ENCODE results near the gene TRIM6. TPM values are rescaled to one million over a fixed set of nuclear protein-coding genes. Genes with fewer than 3 reads are reported as not detected.

Gene TRIM6, protein sequence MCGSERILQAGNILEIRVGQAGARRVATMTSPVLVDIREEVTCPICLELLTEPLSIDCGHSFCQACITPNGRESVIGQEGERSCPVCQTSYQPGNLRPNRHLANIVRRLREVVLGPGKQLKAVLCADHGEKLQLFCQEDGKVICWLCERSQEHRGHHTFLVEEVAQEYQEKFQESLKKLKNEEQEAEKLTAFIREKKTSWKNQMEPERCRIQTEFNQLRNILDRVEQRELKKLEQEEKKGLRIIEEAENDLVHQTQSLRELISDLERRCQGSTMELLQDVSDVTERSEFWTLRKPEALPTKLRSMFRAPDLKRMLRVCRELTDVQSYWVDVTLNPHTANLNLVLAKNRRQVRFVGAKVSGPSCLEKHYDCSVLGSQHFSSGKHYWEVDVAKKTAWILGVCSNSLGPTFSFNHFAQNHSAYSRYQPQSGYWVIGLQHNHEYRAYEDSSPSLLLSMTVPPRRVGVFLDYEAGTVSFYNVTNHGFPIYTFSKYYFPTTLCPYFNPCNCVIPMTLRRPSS
- 4.7 and 6.6 TPM in 2 replicates for total RNA-seq

DNA sequence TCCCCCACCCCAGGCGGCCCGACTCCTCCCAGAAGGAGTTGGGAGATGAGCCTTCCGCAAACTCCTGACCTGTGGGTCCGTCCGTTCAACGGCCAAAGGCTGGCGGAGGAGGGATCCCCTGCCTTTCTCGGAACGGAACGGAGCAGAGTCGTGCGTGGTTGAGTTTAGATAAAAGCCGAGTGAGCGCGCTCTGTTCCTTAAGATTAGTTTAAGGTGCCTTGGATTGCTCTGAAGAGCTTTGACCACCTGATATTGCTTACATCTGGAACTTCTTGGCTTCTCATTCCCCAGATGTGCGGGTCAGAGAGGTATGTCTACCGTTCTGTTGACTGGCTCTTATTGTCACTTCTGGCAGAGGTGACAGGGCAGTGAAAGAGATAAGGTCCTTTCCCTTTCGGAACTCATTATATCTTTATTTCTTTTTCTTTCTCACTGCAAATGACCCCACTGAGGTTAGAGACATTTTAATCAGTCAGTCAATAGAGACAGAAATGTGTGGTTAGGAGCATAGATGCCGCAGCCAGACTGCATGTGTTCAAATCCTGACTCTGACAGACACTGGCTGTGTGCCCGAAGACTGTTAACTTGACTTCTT lies at the start of gene TRIM6:
Gene TRIM6 (plus strand): TSS at position 31 of the 595 bp plus-strand sequence. CDS start 261 bp downstream, at position 292.

DNA sequence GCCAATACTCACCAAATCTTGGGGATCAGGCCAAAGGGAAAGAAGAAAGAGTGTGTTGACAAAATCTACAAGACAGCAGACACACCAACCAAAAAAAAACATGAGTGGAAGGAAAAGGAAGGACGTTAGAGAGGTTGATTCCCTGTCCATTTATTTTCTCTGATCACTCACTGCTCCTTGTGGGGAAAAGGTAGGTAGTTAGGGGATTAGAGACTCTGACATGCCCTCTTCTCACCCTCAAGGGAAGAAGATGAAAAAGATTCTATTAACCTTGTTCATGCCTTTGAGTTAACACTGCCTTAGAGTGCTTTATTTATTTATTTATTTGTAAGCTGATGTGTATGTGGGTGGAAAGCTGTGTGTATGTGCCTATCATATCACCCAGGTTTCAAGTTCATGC lies 48.0 kb upstream of the TRIM6 start, which contains the start of gene OR52H1:
Gene OR52H1 (minus strand): TSS at position 101 of the 400 bp plus-strand sequence. CDS start 3,035 bp downstream, outside the sequence.

DNA sequence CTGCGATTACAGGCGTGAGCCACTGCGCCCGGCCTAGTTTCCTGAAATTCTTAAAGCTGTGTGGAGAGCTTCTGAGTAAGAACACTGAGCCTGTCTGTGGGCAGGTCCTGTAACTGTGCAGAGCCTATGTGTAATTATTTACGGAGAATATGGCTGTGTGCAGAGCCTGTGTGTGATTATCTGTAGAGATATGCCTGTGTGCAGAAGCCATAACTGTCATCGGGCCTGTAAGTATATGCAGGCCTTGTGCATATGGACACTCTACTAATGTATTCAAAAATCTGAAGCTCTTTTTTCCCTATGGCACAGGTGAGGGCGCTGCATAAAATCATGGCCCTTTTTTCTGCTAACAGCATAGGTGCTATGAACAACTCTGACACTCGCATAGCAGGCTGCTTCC lies 15.9 kb upstream of the TRIM6 start, which contains the start of gene OR52B6:
Gene OR52B6 (plus strand): TSS at position 301 of the 400 bp plus-strand sequence. CDS start 0 bp downstream, at position 301.

DNA sequence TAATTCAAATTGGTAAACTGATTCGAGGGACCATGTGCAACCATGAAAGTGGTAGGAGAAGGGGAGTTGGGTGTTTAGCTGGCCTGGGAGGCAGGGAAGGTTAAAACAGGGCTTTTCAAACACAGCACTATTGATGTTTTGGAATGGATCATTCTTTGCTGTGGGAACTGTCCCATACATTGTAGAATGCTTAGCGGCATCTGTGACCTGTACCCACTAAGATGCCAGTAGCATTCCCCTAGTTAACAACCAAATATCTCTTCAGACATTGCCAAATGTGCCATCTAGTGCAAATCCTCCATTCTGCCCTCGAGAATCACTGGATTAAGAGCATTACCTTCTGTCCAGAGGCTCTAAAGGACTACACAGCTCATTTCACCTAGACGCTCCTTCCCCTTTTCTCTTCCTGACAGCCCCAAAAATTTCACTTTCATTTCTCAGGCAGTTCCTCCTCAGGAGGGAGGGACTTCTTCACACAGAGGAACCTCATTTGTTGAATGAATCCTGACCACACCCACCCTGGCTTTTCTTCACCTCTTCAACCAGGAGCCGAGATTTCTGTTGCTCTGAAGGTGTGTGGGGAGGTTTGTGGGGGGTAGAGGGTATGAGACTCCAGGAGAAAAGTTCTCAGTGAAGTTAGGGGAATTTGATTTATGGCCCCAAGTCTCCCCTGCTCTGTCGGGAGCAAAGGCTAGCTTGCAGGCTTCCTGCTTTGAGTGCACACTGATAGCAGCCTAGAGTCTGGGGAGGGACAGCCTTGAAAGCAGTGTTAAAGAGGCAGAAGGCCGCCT lies 28.2 kb downstream of the TRIM6 start, which contains the start of gene TRIM34:
Gene TRIM34 (plus strand): TSS at position 513 of the 791 bp plus-strand sequence. CDS start 7,331 bp downstream, outside the sequence.

Other genes starting within 250 kb of the TRIM6 start
- not detected in 2 replicates for gene OR51B6, start 245.1 kb upstream of the TRIM6 start, total RNA-seq
- gene OR51M1, start 212.8 kb upstream of the TRIM6 start, total RNA-seq, result not detected in 2 replicates
- gene OR51Q1, start 174.5 kb upstream of the TRIM6 start, total RNA-seq, result not detected in 2 replicates
- not detected in 2 replicates for gene OR51I1, start 155.1 kb upstream of the TRIM6 start, total RNA-seq
- not detected in 2 replicates for gene OR51I2, start 147.3 kb upstream of the TRIM6 start, total RNA-seq
- not detected in 2 replicates for gene OR52D1, start 108.0 kb upstream of the TRIM6 start, total RNA-seq
- not detected in 2 replicates for gene UBQLN3, start 86.7 kb upstream of the TRIM6 start, total RNA-seq
- gene UBQLNL, start 79.9 kb upstream of the TRIM6 start, total RNA-seq, result 0.25 TPM in 1 of 2 replicates, not detected in the other
- not detected in 2 replicates for gene OR52H1, start 48.1 kb upstream of the TRIM6 start, total RNA-seq
- gene OR52B6, start 15.8 kb upstream of the TRIM6 start, total RNA-seq, result not detected in 2 replicates
- 10.8 and 14.0 TPM in 2 replicates for gene TRIM34, start 28.4 kb downstream of the TRIM6 start, total RNA-seq
- gene TRIM5, start 88.4 kb downstream of the TRIM6 start, total RNA-seq, result 43.7 and 44.8 TPM in 2 replicates
- gene TRIM22, start 93.2 kb downstream of the TRIM6 start, total RNA-seq, result 135 and 147 TPM in 2 replicates
- gene OR56B1, start 139.8 kb downstream of the TRIM6 start, total RNA-seq, result not detected in 2 replicates
- not detected in 2 replicates for gene OR52N4, start 157.6 kb downstream of the TRIM6 start, total RNA-seq
- gene OR52N5, start 186.7 kb downstream of the TRIM6 start, total RNA-seq, result not detected in 2 replicates
- gene OR52N1, start 194.6 kb downstream of the TRIM6 start, total RNA-seq, result not detected in 2 replicates
- not detected in 2 replicates for gene OR52N2, start 212.3 kb downstream of the TRIM6 start, total RNA-seq
- not detected in 2 replicates for gene OR52E6, start 245.3 kb downstream of the TRIM6 start, total RNA-seq

Data from mammary microvascular endothelial cell (primary cell).